Fibroblast of skin of right biceps (primary cell): Measurements from ENCODE around the gene KRCC1.
"Not testable (repeated sequence)": the region's sequence is repeated elsewhere in the genome, so short reads cannot be mapped to it uniquely, and the experiment has no call there.

Source experiments
- DNase-seq: peaks from one replicate; pipeline ENCODE4 v3.0.0-alpha.2; 2013

Gene KRCC1

GRCh38 chr2:88038263-88039105, 17.1 kb downstream of the KRCC1 start:
- peak; percentile 97 for DNase-seq

- no peak for DNase-seq
Measured at GRCh38 chr2:88036606-88037005, 19.0 kb downstream of the KRCC1 start.

GRCh38 chr2:88036182-88036581, 19.4 kb downstream of the KRCC1 start:
- DNase-seq, result no peak

GRCh38 chr2:88032070-88032702, 23.4 kb downstream of the KRCC1 start:
- no peak for DNase-seq

- no peak for DNase-seq
Measured at GRCh38 chr2:88028931-88029330, 26.7 kb downstream of the KRCC1 start.

- DNase-seq, result no peak
Measured at GRCh38 chr2:88027697-88028389, 27.7 kb downstream of the KRCC1 start.

GRCh38 chr2:88024509-88024908, 31.1 kb downstream of the KRCC1 start:
- DNase-seq, result no peak

- DNase-seq, result no peak
Measured at GRCh38 chr2:88022669-88022921, 33.0 kb downstream of the KRCC1 start.

GRCh38 chr2:88019985-88020384, 35.6 kb downstream of the KRCC1 start:
- DNase-seq, result no peak

GRCh38 chr2:88018909-88019308, 36.7 kb downstream of the KRCC1 start:
- no peak for DNase-seq

- peak; percentile 18 for DNase-seq
Measured at GRCh38 chr2:88018077-88018805, 37.3 kb downstream of the KRCC1 start.

- DNase-seq, result not testable (repeated sequence)
Measured at GRCh38 chr2:88017780-88018038, 37.9 kb downstream of the KRCC1 start.

GRCh38 chr2:88016960-88017779, 38.4 kb downstream of the KRCC1 start:
- DNase-seq, result no peak

GRCh38 chr2:88016086-88016959, 39.3 kb downstream of the KRCC1 start, which contains the start of gene RNU2-63P:
Gene RNU2-63P, minus strand, starts transcription at chr2:88016547.
- peak; percentile 97 for DNase-seq

GRCh38 chr2:88011011-88011410, 44.6 kb downstream of the KRCC1 start:
- no peak for DNase-seq

- no peak for DNase-seq
Measured at GRCh38 chr2:88010136-88010535, 45.4 kb downstream of the KRCC1 start.

- DNase-seq, result no peak
Measured at GRCh38 chr2:88006912-88007439, 48.6 kb downstream of the KRCC1 start.

GRCh38 chr2:88005776-88006175, 49.8 kb downstream of the KRCC1 start:
- no peak for DNase-seq

- DNase-seq, result peak; percentile 20
Measured at GRCh38 chr2:88003074-88003755, 52.4 kb downstream of the KRCC1 start.

GRCh38 chr2:88002359-88002707, 53.2 kb downstream of the KRCC1 start:
- no peak for DNase-seq

GRCh38 chr2:88000474-88000873, 55.1 kb downstream of the KRCC1 start:
- DNase-seq, result not testable (repeated sequence)
